Measurements from ENCODE around the gene C1QL1. TPM values are rescaled to one million over a fixed set of nuclear protein-coding genes. Genes with fewer than 3 reads are reported as not detected.
A peak's percentile ranks its signal among the peaks of the same experiment; 100 is the strongest.

The C1QL1 gene
- total and polyA plus RNA-seq, 2 of the 13 experiments (the other 11 are each of a cell fraction or from before 2014, with no cell fraction given) = 0.11 TPM

DNA sequence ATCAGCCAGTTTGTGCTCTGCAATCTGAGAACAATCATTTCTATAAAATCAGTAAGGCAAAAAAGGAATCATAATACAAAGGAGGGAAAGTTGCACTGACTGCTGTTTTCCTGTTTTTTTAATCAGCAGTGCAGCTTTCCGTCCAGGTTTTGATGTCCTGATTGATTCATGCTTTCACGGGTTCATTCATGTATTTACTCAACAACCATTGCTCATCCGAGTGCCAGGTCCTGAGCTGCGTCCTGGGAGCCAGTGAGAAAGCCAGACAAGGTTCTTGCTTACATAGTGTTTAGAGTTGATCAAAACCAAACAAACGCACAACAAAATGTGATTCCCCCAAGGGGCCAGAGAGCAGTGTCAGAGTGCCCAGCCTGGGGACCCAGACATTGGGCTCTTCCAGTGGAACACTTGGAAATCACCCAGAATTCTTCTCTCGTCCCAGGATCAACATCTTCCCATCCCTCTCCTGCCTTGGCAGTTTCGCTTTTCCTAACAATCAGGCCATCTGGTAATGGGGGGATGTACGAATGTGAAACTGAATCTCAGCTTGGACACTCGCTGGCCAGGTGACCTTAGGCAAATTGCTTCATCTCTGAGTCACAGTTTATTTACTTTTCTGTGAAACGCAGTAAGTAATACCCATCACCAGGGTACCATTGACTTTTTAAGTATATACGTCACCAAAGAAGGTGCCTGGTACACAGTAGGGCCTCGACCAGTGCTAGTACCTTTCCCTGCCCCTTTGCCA lies 13.3 kb upstream of the C1QL1 start (continued):
- TF ChIP-seq, protein P1, sequence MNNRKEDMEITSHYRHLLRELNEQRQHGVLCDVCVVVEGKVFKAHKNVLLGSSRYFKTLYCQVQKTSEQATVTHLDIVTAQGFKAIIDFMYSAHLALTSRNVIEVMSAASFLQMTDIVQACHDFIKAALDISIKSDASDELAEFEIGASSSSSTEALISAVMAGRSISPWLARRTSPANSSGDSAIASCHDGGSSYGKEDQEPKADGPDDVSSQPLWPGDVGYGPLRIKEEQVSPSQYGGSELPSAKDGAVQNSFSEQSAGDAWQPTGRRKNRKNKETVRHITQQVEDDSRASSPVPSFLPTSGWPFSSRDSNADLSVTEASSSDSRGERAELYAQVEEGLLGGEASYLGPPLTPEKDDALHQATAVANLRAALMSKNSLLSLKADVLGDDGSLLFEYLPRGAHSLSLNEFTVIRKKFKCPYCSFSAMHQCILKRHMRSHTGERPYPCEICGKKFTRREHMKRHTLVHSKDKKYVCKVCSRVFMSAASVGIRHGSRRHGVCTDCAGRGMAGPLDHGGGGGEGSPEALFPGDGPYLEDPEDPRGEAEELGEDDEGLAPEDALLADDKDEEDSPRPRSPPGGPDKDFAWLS (CRISPR knock-in tag; IDR thresholded peaks at IDR 0.05; ENCODE audit: borderline replicate concordance) = no peak
- TF ChIP-seq MEIS1 (CRISPR knock-in tag; IDR thresholded peaks at IDR 0.05; ENCODE audit: borderline replicate concordance) (no peak), HDAC6 (IDR thresholded peaks at IDR 0.05; ENCODE audit: low read depth, low read length) (no peak), ZNF879 (CRISPR knock-in tag; IDR thresholded peaks at IDR 0.05) (no peak), MXD4 (CRISPR knock-in tag; IDR thresholded peaks at IDR 0.05) (no peak), RFXAP (CRISPR knock-in tag; IDR thresholded peaks at IDR 0.05; ENCODE audit: borderline replicate concordance) (no peak), ZFP1 (CRISPR knock-in tag; IDR thresholded peaks at IDR 0.05) (no peak), ZNF552 (CRISPR knock-in tag; IDR thresholded peaks at IDR 0.05; ENCODE audit: borderline replicate concordance) (no peak), SRSF4 (IDR thresholded peaks at IDR 0.05; ENCODE audit: low read depth, low read length, poor library complexity, severe bottlenecking) (no peak), ZNF629 (CRISPR knock-in tag; conservative IDR thresholded peaks at IDR 0.05) (no peak), TAF1 (CRISPR knock-in tag; IDR thresholded peaks at IDR 0.05) (no peak)
- TF ChIP-seq, protein P2, sequence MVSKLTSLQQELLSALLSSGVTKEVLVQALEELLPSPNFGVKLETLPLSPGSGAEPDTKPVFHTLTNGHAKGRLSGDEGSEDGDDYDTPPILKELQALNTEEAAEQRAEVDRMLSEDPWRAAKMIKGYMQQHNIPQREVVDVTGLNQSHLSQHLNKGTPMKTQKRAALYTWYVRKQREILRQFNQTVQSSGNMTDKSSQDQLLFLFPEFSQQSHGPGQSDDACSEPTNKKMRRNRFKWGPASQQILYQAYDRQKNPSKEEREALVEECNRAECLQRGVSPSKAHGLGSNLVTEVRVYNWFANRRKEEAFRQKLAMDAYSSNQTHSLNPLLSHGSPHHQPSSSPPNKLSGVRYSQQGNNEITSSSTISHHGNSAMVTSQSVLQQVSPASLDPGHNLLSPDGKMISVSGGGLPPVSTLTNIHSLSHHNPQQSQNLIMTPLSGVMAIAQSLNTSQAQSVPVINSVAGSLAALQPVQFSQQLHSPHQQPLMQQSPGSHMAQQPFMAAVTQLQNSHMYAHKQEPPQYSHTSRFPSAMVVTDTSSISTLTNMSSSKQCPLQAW (CRISPR knock-in tag; IDR thresholded peaks at IDR 0.05) = peak; percentile 62
- TF ChIP-seq, protein P3, sequence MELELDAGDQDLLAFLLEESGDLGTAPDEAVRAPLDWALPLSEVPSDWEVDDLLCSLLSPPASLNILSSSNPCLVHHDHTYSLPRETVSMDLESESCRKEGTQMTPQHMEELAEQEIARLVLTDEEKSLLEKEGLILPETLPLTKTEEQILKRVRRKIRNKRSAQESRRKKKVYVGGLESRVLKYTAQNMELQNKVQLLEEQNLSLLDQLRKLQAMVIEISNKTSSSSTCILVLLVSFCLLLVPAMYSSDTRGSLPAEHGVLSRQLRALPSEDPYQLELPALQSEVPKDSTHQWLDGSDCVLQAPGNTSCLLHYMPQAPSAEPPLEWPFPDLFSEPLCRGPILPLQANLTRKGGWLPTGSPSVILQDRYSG (CRISPR knock-in tag; IDR thresholded peaks at IDR 0.05) = no peak
- TF ChIP-seq, protein P4, sequence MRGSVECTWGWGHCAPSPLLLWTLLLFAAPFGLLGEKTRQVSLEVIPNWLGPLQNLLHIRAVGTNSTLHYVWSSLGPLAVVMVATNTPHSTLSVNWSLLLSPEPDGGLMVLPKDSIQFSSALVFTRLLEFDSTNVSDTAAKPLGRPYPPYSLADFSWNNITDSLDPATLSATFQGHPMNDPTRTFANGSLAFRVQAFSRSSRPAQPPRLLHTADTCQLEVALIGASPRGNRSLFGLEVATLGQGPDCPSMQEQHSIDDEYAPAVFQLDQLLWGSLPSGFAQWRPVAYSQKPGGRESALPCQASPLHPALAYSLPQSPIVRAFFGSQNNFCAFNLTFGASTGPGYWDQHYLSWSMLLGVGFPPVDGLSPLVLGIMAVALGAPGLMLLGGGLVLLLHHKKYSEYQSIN (CRISPR knock-in tag; IDR thresholded peaks at IDR 0.05; ENCODE audit: borderline replicate concordance) = no peak
- TF ChIP-seq, protein P5, sequence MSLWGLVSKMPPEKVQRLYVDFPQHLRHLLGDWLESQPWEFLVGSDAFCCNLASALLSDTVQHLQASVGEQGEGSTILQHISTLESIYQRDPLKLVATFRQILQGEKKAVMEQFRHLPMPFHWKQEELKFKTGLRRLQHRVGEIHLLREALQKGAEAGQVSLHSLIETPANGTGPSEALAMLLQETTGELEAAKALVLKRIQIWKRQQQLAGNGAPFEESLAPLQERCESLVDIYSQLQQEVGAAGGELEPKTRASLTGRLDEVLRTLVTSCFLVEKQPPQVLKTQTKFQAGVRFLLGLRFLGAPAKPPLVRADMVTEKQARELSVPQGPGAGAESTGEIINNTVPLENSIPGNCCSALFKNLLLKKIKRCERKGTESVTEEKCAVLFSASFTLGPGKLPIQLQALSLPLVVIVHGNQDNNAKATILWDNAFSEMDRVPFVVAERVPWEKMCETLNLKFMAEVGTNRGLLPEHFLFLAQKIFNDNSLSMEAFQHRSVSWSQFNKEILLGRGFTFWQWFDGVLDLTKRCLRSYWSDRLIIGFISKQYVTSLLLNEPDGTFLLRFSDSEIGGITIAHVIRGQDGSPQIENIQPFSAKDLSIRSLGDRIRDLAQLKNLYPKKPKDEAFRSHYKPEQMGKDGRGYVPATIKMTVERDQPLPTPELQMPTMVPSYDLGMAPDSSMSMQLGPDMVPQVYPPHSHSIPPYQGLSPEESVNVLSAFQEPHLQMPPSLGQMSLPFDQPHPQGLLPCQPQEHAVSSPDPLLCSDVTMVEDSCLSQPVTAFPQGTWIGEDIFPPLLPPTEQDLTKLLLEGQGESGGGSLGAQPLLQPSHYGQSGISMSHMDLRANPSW (CRISPR knock-in tag; IDR thresholded peaks at IDR 0.05; ENCODE audit: borderline replicate concordance) = no peak
- TF ChIP-seq, protein P6, sequence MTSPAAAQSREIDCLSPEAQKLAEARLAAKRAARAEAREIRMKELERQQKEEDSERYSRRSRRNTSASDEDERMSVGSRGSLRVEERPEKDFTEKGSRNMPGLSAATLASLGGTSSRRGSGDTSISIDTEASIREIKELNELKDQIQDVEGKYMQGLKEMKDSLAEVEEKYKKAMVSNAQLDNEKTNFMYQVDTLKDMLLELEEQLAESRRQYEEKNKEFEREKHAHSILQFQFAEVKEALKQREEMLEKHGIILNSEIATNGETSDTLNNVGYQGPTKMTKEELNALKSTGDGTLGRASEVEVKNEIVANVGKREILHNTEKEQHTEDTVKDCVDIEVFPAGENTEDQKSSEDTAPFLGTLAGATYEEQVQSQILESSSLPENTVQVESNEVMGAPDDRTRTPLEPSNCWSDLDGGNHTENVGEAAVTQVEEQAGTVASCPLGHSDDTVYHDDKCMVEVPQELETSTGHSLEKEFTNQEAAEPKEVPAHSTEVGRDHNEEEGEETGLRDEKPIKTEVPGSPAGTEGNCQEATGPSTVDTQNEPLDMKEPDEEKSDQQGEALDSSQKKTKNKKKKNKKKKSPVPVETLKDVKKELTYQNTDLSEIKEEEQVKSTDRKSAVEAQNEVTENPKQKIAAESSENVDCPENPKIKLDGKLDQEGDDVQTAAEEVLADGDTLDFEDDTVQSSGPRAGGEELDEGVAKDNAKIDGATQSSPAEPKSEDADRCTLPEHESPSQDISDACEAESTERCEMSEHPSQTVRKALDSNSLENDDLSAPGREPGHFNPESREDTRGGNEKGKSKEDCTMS (CRISPR knock-in tag; conservative IDR thresholded peaks at IDR 0.05) = no peak
- TF ChIP-seq, protein P7, sequence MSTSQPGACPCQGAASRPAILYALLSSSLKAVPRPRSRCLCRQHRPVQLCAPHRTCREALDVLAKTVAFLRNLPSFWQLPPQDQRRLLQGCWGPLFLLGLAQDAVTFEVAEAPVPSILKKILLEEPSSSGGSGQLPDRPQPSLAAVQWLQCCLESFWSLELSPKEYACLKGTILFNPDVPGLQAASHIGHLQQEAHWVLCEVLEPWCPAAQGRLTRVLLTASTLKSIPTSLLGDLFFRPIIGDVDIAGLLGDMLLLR (CRISPR knock-in tag; IDR thresholded peaks at IDR 0.05) = no peak

Data from HepG2 (cell line).